ENCODE data around the gene SNRNP200.

- TF ChIP-seq, protein P1, sequence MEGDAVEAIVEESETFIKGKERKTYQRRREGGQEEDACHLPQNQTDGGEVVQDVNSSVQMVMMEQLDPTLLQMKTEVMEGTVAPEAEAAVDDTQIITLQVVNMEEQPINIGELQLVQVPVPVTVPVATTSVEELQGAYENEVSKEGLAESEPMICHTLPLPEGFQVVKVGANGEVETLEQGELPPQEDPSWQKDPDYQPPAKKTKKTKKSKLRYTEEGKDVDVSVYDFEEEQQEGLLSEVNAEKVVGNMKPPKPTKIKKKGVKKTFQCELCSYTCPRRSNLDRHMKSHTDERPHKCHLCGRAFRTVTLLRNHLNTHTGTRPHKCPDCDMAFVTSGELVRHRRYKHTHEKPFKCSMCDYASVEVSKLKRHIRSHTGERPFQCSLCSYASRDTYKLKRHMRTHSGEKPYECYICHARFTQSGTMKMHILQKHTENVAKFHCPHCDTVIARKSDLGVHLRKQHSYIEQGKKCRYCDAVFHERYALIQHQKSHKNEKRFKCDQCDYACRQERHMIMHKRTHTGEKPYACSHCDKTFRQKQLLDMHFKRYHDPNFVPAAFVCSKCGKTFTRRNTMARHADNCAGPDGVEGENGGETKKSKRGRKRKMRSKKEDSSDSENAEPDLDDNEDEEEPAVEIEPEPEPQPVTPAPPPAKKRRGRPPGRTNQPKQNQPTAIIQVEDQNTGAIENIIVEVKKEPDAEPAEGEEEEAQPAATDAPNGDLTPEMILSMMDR (conservative IDR thresholded peaks at IDR 0.05), result no peak
- TF ChIP-seq EZH2 (IDR thresholded peaks at IDR 0.05; ENCODE audit: low read depth), result no peak
Measured at GRCh38 chr2:96252526-96252925, 52.8 kb downstream of the SNRNP200 start.
